OCI-LY7 (cell line): Measurements from ENCODE around the gene AGMO. TPM values are rescaled to one million over a fixed set of nuclear protein-coding genes. Genes with fewer than 3 reads are reported as not detected.

Experiments used
- BruUV-seq: library from RNA; stranded (reverse); fragments of 400-500 nt; replicated peaks from 2 replicates; lab custom pipeline; 2021; lab: Mats Ljungman, UMichigan
- CTCF ChIA-PET: fragments of 300-600 bp; sonication (Branson Sonifier 250); formaldehyde crosslinking; loops from one replicate; lab custom pipeline; 2022; ENCODE audit warnings: antibody characterized with exemption; ENCODE audit not compliant: unreplicated experiment; lab: Charles Lee
- POLR2A ChIA-PET: fragments of 300-600 bp; sonication (Branson Sonifier 250); formaldehyde crosslinking; loops from one replicate; lab custom pipeline; 2022; ENCODE audit warnings: antibody characterized with exemption; lab: Charles Lee
- DNase-seq: peaks from one replicate; pipeline ENCODE4 v3.0.0-alpha.2; 2015; ENCODE audit warnings: low spot score
- H2AFZ ChIP-seq: fragments of 200-600 bp; sonication (generic), shearing (Covaris generic); 2 replicates; pipeline ENCODE4 v1.6.1; 2014; ENCODE audit warnings: mild to moderate bottlenecking, antibody characterized with exemption, low read length, moderate library complexity
- H3K27ac ChIP-seq: fragments of 200-600 bp; sonication (generic); 2 replicates; pipeline ENCODE4 v1.5.1; 2014; ENCODE audit warnings: mixed run types, low read depth, mild to moderate bottlenecking, moderate library complexity, low read length, inconsistent platforms; ENCODE audit not compliant: poor library complexity, severe bottlenecking
- H3K36me3 ChIP-seq: fragments of 200-600 bp; sonication (generic); 2 replicates; pipeline ENCODE4 v1.6.1; 2014; ENCODE audit warnings: mild to moderate bottlenecking, antibody characterized with exemption, low read length, moderate library complexity, mixed read lengths; ENCODE audit not compliant: insufficient read depth
- H3K4me1 ChIP-seq: fragments of 200-600 bp; sonication (generic); 2 replicates; pipeline ENCODE4 v1.5.1; 2014; ENCODE audit warnings: mild to moderate bottlenecking, low read length; ENCODE audit not compliant: insufficient read depth, poor library complexity, severe bottlenecking
- H3K4me2 ChIP-seq: fragments of 200-600 bp; sonication (generic); 2 replicates; pipeline ENCODE4 v1.6.1; 2014; ENCODE audit warnings: mild to moderate bottlenecking, low read length
- H3K4me3 ChIP-seq: fragments of 200-600 bp; sonication (generic); 2 replicates; pipeline ENCODE4 v1.5.1; 2014; ENCODE audit warnings: mild to moderate bottlenecking, low read depth, low read length; ENCODE audit not compliant: poor library complexity, severe bottlenecking
- H3K79me2 ChIP-seq: fragments of 200-600 bp; sonication (generic); 2 replicates; pipeline ENCODE4 v1.6.1; 2016; ENCODE audit warnings: low read depth, mild to moderate bottlenecking, low read length, moderate library complexity, mixed read lengths; ENCODE audit not compliant: insufficient read depth
- H3K9me2 ChIP-seq: fragments of 200-600 bp; sonication (generic); 2 replicates; pipeline ENCODE4 v1.6.1; 2016; ENCODE audit warnings: mild to moderate bottlenecking, low read length, mixed read lengths; ENCODE audit not compliant: insufficient read depth
- H3K9me3 ChIP-seq: fragments of 200-600 bp; sonication (generic); 2 replicates; pipeline ENCODE4 v1.6.1; 2014; ENCODE audit warnings: mild to moderate bottlenecking, mixed run types, low read length, mixed read lengths
- H4K20me1 ChIP-seq: fragments of 200-600 bp; sonication (generic); 2 replicates; pipeline ENCODE4 v1.6.1; 2014; ENCODE audit warnings: mild to moderate bottlenecking, antibody characterized with exemption, low read length, moderate library complexity, mixed read lengths; ENCODE audit not compliant: insufficient read depth
- EZH2phosphoT487 ChIP-seq: fragments of 200-600 bp; sonication (generic); IDR thresholded peaks from 2 replicates; pipeline ENCODE4 v1.6.1; 2018; ENCODE audit warnings: low read depth, borderline replicate concordance, mild to moderate bottlenecking, mixed run types, antibody characterized with exemption, low read length, moderate library complexity, mixed read lengths
- intact Hi-C: fragments of 100-400 bp; cut with micrococcal nuclease; formaldehyde crosslinking; loops from one replicate; pipeline ENCODE4 v1.10.0; 2022; ENCODE audit not compliant: unreplicated experiment
- total RNA-seq, 2 experiments: library from RNA; depleted of rRNA in 1 of 2; stranded (reverse); fragments of >200 nt in 1 of 2; shearing (Covaris generic) in 1 of 2; gene quantifications; 2 replicates each; pipeline ENCODE4 v1.2.3, GENCODE V29; 2014 to 2022
- TF ChIP-seq, protein P1 (sequence below): fragments of 200-600 bp; sonication (generic); conservative IDR thresholded peaks from 2 replicates; pipeline ENCODE4 v1.5.1; 2014; ENCODE audit warnings: mild to moderate bottlenecking, antibody characterized with exemption, low read length, moderate library complexity, mixed read lengths

The AGMO gene
- total RNA-seq, 2 experiments from 2014 or later: not detected

DNA sequence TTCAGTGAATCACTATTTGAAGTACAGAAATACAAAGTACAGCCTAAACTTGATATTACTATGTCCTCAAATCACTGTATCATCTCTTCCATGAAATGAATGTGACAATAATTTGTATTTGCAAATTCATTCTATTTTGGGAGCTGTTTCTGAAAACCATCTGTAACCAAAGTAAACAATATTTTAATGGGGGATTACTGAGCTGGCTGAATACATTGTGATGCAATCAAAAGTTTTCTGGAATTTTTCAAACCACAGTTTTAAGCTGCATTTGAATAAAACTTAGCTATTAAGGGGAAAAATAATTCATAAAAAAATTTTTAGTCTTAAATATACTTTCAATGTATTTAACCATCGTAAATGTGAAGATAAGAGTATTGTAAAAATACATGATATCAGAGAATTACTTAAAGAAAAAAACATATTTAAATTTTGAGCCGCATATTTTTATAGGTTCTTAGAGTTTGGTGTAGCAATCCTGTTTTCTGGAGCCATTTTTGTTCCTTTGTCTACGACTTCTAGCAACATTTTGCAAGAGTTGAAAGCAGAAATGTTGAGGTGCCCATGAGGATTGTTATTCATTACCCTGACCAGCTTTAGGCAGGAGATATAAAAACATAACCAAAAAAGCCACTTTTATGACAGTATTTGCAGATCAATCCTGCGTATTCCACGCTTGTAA, 45.9 kb upstream of the AGMO start:
- Histone ChIP-seq H3K4me2 (no peak overlapping the region), H3K36me3 (no peaks in the 10 kb centered on the region), H2AFZ (no peak overlapping the region), H4K20me1 (no peaks in the 10 kb centered on the region), H3K79me2 (no peaks in the 10 kb centered on the region), H3K9me3 (no peaks in the 10 kb centered on the region), H3K27ac (no peak overlapping the region), H3K4me3 (no peak overlapping the region), H3K9me2 (peaks cover 6% of the 10 kb centered on the region; the same call in 1 of the 2 replicates), H3K4me1 (no peaks in the 10 kb centered on the region)
- BruUV-seq: no TSS peak
- ChIA-PET POLR2A (interaction anchor here (0.6 kb wide), 2 partner anchors 38 to 45 kb away, joined by 4 read pairs; no protein-coding TSS in a partner anchor), CTCF (no interaction called here)
- TF ChIP-seq, protein P1, sequence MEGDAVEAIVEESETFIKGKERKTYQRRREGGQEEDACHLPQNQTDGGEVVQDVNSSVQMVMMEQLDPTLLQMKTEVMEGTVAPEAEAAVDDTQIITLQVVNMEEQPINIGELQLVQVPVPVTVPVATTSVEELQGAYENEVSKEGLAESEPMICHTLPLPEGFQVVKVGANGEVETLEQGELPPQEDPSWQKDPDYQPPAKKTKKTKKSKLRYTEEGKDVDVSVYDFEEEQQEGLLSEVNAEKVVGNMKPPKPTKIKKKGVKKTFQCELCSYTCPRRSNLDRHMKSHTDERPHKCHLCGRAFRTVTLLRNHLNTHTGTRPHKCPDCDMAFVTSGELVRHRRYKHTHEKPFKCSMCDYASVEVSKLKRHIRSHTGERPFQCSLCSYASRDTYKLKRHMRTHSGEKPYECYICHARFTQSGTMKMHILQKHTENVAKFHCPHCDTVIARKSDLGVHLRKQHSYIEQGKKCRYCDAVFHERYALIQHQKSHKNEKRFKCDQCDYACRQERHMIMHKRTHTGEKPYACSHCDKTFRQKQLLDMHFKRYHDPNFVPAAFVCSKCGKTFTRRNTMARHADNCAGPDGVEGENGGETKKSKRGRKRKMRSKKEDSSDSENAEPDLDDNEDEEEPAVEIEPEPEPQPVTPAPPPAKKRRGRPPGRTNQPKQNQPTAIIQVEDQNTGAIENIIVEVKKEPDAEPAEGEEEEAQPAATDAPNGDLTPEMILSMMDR: no peak
- no peak for TF ChIP-seq EZH2phosphoT487
- DNase-seq: no peak
- intact Hi-C loops: no loop called here

DNA sequence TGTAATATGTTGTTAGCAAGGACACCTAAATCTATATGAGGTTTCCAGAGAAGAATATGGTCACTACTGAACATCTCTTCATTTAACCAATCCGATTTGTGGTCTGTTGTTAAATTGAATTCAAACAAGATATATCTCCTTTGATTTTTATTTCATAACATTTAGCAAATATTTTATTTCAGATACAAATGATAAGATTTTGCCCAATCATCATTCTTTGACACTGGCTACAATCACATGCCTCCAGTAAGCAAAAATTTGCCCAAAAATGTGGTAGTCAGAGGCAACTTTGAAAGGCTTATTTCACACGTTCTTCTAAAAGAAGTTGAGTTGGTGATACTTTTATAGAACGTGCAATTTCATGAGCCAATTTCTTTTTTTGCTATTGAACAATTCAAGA, 44.7 kb upstream of the AGMO start:
- intact Hi-C loops: no loop called here
- CTCF ChIA-PET: no interaction called here
- Histone ChIP-seq H3K9me3 (no peaks in the 10 kb centered on the region), H3K79me2 (no peaks in the 10 kb centered on the region), H4K20me1 (no peaks in the 10 kb centered on the region), H3K27ac (no peak overlapping the region), H3K36me3 (no peaks in the 10 kb centered on the region), H3K9me2 (peaks cover 6% of the 10 kb centered on the region; the same call in 1 of the 2 replicates), H3K4me2 (no peak overlapping the region), H3K4me3 (no peak overlapping the region), H2AFZ (no peak overlapping the region), H3K4me1 (no peaks in the 10 kb centered on the region)
- no peak for DNase-seq
- no TSS peak for BruUV-seq
- POLR2A ChIA-PET: no interaction called here
- TF ChIP-seq EZH2phosphoT487: no peak
- TF ChIP-seq, protein P1: no peak

DNA sequence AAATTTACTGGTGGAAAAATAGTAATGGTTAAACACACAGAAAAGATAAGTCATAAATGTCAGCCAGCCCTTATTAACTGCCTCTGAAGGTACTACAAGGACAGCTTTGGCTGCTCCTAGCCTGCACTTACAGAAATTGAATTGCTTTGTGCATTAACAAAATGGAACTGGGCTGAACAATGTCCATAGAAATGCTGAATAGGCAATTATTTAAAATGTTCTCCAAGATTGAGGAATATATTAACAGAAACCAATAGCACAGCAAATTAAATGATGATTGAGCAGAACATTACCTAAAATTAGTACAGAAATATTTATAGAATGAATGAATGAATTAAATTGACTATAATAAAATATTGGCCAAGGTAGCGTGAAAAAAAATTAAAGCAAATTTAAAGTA, 42.4 kb upstream of the AGMO start:
- Histone ChIP-seq H3K4me2 (no peak overlapping the region), H3K36me3 (no peaks in the 10 kb centered on the region), H3K4me1 (no peaks in the 10 kb centered on the region), H3K9me3 (no peaks in the 10 kb centered on the region), H3K79me2 (no peaks in the 10 kb centered on the region), H3K4me3 (no peak overlapping the region), H4K20me1 (no peaks in the 10 kb centered on the region), H2AFZ (no peak overlapping the region), H3K9me2 (peaks cover 6% of the 10 kb centered on the region; the same call in 1 of the 2 replicates), H3K27ac (no peak overlapping the region)
- intact Hi-C loops: no loop called here
- no TSS peak for BruUV-seq
- no peak for DNase-seq
- TF ChIP-seq EZH2phosphoT487: no peak
- TF ChIP-seq, protein P1: no peak
- ChIA-PET POLR2A (no interaction called here), CTCF (no interaction called here)
